HCT116 (cell line): ENCODE measurements around the gene RIPPLY2.

Experiments
- ATF3 ChIP-seq: IDR thresholded peaks from 2 replicates; pipeline ENCODE4 v1.6.1; 2012
- CTCF ChIP-seq, 3 experiments: fragments of 200-600 bp in 1 of 3; sonication (generic) in 1 of 3; IDR thresholded peaks in 2 of 3; conservative IDR thresholded peaks in 1 of 3; 2 replicates each; pipeline ENCODE4 v1.5.1; 2012 to 2017; ENCODE audit warnings: low read depth in 2 of 3, low read length in 2 of 3, antibody characterized with exemption in 1 of 3, borderline replicate concordance in 1 of 3, control low read depth in 1 of 3, mild to moderate bottlenecking in 1 of 3, mixed read lengths in 1 of 3, mixed run types in 1 of 3, moderate library complexity in 1 of 3; ENCODE audit not compliant: insufficient read depth in 1 of 3
- EZH2phosphoT487 ChIP-seq: fragments of 200-600 bp; IDR thresholded peaks from 2 replicates; pipeline ENCODE4 v1.6.1; 2018; ENCODE audit warnings: antibody characterized with exemption, borderline replicate concordance
- MAX ChIP-seq: IDR thresholded peaks from 2 replicates; pipeline ENCODE4 v1.6.1; 2012
- POLR2A ChIP-seq: IDR thresholded peaks from 2 replicates; pipeline ENCODE4 v1.7.0; 2011; ENCODE audit warnings: borderline replicate concordance; ENCODE audit not compliant: insufficient read depth, insufficient read length; ENCODE audit errors: extremely low read depth
- YY1 ChIP-seq: IDR thresholded peaks from 2 replicates; pipeline ENCODE4 v1.6.1; 2011; ENCODE audit warnings: low read length, low read depth, moderate library complexity, mild to moderate bottlenecking; ENCODE audit not compliant: insufficient replicate concordance; ENCODE audit errors: extremely low read depth
- ZNF274 ChIP-seq: fragments of 200-500 bp; sonication (Bioruptor generic); IDR thresholded peaks from 2 replicates; pipeline ENCODE4 v1.6.1; 2014; ENCODE audit warnings: mild to moderate bottlenecking, low read depth, low read length, inconsistent platforms

- no peak for TF ChIP-seq CTCF (IDR thresholded peaks at IDR 0.05 in 2 of 3, conservative IDR thresholded peaks at IDR 0.05 in 1 of 3; ENCODE audit: borderline replicate concordance in 1 of 3, insufficient read depth in 1 of 3, low read depth in 2 of 3, low read length in 2 of 3)
- TF ChIP-seq POLR2A = no peak
- TF ChIP-seq MAX = no peak
- TF ChIP-seq ZNF274 = no peak
- TF ChIP-seq EZH2phosphoT487 = no peak
- TF ChIP-seq YY1 = no peak
- TF ChIP-seq ATF3 = no peak
Observed at GRCh38 chr6:83893024-83893423, 39.9 kb downstream of the RIPPLY2 start.
